Right ventricle myocardium inferior (tissue), 1 donor: ENCODE results near the gene RHBDL3. TPM values are rescaled to one million over a fixed set of nuclear protein-coding genes. Genes with fewer than 3 reads are reported as not detected.
"Not testable (repeated sequence)": the region's sequence is repeated elsewhere in the genome, so short reads cannot be mapped to it uniquely, and the experiment has no call there.

Source experiments
- ATAC-seq: fragments of 200-7000 bp; cut with Tn5 transposase; one replicate; pipeline ENCODE4 v1.9.1; 2020; ENCODE audit warnings: mild to moderate bottlenecking, moderate library complexity
- DNase-seq: peaks from one replicate; pipeline ENCODE4 v3.0.0; 2021; ENCODE audit errors: missing footprints
- intact Hi-C: fragments of 100-400 bp; cut with DNase I; formaldehyde crosslinking; loops from one replicate; pipeline ENCODE4 v1.11.0; 2022
- long read RNA-seq: library from polyadenylated mRNA; unstranded; transcript quantifications from one replicate; pipeline ENCODE4 v2.0.0, GENCODE V29; 2021
- total RNA-seq: library from RNA; stranded (reverse); fragmentation: NEBNext Ultra II Directional; extraction: Animal tissue kit (Norgen Biotek cat#: 25700); gene quantifications from one replicate; pipeline ENCODE4 v1.2.1, GENCODE V29; 2021
- donor health status: DM: no; HTN: yes; CAD: no; lungs with severe emphysema.

Gene RHBDL3, protein sequence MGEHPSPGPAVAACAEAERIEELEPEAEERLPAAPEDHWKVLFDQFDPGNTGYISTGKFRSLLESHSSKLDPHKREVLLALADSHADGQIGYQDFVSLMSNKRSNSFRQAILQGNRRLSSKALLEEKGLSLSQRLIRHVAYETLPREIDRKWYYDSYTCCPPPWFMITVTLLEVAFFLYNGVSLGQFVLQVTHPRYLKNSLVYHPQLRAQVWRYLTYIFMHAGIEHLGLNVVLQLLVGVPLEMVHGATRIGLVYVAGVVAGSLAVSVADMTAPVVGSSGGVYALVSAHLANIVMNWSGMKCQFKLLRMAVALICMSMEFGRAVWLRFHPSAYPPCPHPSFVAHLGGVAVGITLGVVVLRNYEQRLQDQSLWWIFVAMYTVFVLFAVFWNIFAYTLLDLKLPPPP
- total RNA-seq, result 3.4 TPM
- long read RNA-seq, full-length matches to known transcripts, result 4 of 7 reads
- long read RNA-seq, partial matches to known transcripts, result 1 of 7 reads
- long read RNA-seq, other reads (novel, unspliced or antisense), result 2 of 7 reads

DNA sequence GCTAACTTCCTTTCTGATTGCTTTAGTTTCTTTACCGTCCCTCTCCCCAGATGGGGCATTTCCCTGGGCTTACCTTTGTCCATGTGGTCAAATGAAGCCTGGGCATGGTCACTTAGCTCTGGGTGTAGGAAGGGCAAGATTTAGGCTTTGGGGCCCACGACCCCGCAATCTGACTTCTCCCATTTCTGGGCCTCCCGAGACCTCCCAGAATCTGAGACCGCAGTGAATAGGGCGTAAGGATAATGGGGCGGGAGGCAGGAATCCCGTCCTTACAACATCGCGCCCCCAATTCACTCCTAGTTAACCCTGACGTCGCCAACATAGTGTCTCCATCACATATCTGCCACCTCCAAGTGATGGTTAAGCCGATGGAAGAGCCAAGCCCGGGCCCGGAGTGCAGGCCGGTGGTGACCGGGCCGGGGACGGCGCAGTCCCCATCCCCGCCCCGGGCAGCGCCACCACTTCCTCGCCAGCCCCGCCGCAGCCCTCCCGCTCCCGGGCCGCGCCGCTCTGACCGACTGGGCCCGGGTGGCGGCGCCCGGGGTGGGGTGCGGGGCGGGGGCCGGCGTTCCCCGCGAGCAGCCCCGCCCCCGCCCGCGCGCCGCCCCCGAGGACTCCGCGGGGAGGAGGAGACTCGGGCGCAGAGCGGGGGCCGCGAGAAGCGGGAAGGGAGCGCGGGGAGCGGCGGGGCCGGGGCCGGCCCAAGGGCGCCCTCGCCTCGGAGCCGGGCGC is at the start of gene RHBDL3:
Gene RHBDL3 (plus strand): TSS at position 641 of the 732 bp plus-strand sequence. CDS start 358 bp downstream, outside the sequence.
- intact Hi-C loops, result no loop called here
- peak; percentile 73 for ATAC-seq
- no peak for DNase-seq

DNA sequence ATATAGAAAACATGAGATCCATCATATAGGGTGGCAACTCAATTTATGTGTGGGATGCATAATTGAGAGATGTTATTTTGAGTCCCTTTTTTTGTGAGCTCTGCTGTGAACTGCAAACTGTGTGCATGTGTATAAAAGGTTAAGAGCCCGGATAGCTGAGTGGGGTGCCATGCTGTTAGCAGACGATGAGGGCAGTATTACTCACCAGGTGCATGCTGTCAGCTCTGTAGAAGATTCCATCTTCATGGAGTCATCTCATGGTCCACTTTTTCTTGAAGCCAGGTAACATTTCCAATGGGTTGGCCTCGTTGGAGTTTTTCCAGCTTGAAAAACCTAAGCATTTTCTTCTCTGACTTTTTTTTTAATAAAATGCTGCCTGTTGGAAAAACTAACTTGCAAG is 43.0 kb upstream of the RHBDL3 start:
- DNase-seq, result no peak
- no peak for ATAC-seq
- intact Hi-C loops, result no loop called here

DNA sequence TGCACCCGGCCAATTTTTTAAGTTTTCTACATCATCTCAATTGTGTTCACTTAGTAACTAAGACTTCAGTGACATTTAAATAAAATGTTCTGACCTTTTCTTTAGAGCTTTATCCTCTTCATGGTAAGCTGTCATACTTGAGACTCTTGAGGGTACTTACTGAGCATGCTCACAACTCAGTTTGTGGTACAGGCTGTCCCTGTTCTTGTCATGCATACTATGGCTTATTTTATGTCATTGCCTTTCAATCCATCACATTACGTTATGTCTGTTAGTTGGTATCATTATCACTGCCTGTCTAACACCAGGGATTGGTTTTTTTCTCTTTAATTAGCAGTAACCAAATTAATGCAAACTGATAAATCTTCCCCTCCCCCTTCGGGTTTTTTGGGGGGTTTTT is 41.9 kb upstream of the RHBDL3 start:
- DNase-seq (no peak), ATAC-seq (no peak)
- intact Hi-C loops, result no loop called here

DNA sequence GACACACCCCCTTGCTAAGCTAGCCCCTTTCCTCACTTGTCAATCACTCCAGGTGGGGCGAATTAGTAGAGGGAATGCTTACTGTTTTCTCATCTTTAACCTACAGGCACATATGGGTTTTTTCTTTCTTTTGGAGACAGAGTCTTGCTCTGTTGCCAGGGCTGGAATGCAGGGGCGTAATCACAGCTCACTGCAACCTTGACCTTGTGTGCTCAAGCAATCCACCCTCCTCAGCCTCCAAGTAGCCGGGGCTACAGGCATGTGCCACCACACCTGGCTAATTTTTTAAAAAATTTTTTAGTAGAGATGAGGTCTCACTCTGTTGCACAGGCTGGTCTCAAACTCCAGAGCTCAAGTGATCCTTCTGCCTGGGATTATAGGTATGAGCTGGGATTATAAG is 38.7 kb upstream of the RHBDL3 start:
- intact Hi-C loops, result no loop called here

DNA sequence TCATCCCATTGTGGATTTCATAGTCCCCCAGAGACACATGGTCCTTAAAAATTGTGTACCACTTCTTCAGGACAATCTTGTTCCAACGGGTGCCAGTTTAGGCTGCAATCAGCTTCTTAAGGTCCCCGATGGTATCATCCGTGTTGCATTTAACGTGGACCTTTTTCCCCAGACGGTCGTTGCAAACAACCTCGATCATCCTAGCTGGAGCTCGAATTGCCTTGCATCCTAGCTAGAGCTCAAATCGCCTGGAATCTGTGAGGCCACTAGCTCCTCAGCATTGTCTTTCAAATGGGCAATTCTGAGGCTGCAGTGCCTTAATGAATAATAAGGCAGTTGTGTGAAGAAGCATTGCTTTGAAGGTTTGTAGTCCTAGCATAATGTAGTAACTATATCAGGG is 37.7 kb upstream of the RHBDL3 start:
- intact Hi-C loops, result no loop called here
- ATAC-seq (no peak), DNase-seq (no peak)

More for the DNA sequence above, 38.7 kb upstream of the RHBDL3 start:
- no peak for ATAC-seq
- no peak for DNase-seq

DNA sequence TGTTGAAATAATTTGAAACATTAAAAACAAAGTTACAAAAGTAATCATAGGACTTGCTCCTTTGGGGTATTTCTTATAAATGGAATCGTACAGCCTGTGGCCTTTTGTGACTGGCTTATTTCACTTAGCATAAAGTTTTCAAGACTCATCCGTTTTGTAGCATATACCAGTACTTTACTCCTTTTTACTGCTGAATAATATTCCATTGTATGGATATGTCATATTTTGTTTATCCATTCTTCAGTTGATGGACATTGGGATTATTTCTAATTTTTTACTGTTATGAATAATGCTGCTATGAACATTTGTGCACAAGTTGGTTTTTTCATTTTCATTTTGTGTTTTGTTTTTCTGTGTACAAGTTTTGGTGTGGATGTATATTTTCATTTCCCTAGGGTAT is 30.0 kb upstream of the RHBDL3 start:
- intact Hi-C loops, result no loop called here
- ATAC-seq (no peak), DNase-seq (no peak)

DNA sequence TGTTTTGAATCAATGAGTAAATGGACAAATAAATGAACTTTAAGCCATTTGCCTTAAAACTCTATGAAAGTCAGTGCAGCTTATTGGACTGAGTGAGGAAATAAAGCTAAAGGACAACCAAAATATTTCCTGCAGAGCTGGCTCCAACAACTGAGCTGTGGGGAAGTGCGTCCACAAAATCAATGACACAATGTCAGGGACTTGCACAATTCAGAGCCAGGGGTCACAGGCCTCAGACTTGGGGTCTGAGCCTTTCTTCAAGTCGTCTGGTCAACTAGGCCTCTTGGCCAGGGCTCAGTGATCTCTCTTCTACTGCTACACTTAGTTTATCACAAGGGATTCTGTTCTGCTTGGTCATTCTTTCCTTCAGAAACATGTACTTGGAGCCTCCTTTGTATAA is 26.2 kb upstream of the RHBDL3 start:
- DNase-seq (no peak), ATAC-seq (no peak)
- intact Hi-C loops, result no loop called here

DNA sequence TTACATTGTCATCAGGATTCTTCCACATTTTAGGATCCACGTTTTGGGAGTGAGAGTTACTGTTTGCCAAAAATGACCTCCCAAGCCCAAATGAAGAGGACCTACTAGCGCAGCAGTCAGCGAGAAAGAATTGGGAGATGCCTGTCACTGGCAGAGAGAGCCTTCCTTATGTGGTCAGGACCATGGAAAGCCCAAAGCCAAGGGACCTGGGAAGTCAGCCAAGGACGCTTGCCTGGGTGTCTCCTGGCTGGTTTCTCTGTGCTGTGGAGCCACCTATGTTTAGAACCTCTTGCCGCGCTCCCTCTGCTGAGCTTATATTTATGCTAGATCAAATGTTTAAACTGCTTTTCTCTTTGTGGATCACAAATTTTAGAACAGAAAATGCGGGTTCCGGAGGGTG is 24.9 kb upstream of the RHBDL3 start:
- DNase-seq, result no peak
- ATAC-seq, result peak; percentile 90
- intact Hi-C loops, result no loop called here

DNA sequence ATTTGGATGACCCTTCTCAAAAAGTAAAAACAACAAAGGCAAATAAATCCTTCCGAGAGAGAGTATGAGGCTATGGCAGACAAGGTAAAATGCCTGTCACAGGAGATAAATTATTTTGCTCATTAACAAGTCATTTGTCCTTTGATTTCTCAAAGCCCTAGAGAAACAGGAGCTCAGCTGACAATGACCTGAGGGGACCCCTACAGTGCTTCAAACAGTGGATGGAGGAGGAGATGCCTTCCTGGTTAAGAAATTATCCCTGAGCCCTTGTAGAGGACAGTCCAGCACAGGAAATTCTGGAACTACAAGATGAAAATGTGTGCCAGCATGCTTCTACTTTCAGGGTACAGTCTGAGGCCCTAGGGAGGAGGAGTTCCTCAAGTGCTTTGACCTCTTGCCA is 24.0 kb upstream of the RHBDL3 start:
- DNase-seq (no peak), ATAC-seq (no peak)
- intact Hi-C loops, result no loop called here

DNA sequence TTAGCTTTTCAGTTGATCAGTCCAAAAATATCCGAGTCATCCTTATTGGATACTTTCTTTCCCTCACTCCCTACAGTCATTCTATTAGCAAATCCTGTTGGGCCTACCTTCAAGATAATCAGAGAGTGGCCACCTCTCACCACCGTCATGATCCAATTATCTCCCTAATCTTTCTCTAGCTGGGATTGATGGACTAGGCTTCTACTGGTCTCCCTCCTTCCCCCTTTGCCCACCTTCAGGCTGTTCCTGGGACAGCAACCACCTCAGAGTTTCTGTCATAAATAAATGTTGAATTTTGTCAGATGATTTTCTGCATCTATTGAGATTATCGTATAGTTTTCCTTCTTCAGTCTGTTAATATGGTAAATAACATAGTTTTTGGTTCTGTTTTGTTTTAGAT is 16.2 kb upstream of the RHBDL3 start:
- DNase-seq (no peak), ATAC-seq (no peak)
- intact Hi-C loops, result no loop called here

DNA sequence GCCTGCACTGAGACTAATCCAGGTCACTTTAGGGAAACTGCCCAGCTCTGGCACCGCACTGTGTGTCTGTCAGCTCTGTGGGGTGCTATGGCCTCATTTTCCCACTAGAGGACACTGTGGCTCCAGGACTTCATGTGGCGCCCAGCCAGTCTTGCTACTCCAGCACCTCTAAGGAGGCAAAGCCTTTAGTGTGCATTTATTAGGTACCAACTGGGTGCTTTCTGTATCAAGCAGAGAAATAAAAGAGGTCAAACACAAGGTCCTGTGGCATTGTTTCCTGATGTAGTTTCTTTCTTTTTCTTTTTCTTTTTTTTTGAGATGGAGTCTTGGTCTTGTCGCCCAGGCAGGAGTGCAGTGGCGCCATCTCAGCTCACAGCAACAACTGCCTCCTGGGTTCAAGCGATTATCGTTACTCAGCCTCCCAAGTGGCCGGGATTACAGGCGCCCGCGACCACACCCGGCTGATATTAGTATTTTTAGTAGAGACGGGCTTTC is 12.5 kb upstream of the RHBDL3 start:
- DNase-seq, result peak; percentile 87
- ATAC-seq, result peak; percentile 95
- intact Hi-C loops, result loop anchor here (1.0 kb wide), 1 partner anchor 66 kb away; no protein-coding TSS in a partner anchor

DNA sequence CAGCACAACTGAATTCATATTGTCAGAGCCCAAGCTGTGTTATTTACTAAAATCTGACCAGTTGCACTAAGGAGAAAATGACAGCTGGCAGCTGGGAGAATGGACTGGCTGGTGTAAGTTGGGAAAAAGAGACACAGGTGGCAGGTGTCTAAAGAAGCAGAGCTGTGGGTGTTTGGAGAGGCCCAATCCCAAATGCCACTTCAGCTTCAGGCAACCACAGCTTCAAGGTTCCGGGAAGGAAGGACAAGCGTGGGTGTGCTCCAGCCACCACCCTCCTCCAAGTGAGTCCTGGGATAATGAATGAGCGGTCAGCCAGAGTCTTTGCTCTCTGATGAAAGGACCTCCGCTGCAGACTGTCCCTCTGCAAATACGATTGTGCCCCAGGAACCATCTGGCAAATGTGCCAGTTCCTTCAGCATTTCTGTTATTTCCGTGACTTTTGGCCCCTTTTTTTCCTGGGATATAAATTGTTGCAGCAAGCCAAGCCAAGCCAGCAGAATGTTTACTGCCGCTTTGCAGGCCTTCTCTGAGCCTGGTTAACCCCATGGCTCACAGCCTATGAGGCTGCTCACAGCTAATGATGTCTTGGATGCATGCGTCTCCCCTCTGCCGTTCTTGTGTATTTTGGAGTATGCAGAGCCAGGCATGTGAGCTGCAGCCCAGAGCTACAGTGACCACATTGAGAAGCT is 9.5 kb upstream of the RHBDL3 start:
- intact Hi-C loops, result no loop called here
- DNase-seq (no peak), ATAC-seq (no peak)

DNA sequence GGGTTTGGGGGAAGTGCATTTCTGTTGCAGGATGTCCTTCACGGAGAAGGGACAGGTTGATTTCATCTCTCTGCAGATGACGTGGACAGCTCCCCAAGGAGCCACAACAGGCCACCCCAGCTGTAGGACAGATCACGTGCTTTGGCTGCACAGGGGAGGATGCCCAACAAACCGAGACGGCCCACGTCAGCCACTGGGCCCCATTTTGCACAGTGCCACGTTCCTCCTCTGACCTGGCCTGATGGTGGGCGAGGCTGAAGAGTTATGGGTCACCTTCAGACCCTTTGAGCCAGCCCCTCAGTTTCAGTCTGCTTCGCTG is 9.0 kb upstream of the RHBDL3 start:
- intact Hi-C loops, result no loop called here
- DNase-seq (no peak), ATAC-seq (no peak)

DNA sequence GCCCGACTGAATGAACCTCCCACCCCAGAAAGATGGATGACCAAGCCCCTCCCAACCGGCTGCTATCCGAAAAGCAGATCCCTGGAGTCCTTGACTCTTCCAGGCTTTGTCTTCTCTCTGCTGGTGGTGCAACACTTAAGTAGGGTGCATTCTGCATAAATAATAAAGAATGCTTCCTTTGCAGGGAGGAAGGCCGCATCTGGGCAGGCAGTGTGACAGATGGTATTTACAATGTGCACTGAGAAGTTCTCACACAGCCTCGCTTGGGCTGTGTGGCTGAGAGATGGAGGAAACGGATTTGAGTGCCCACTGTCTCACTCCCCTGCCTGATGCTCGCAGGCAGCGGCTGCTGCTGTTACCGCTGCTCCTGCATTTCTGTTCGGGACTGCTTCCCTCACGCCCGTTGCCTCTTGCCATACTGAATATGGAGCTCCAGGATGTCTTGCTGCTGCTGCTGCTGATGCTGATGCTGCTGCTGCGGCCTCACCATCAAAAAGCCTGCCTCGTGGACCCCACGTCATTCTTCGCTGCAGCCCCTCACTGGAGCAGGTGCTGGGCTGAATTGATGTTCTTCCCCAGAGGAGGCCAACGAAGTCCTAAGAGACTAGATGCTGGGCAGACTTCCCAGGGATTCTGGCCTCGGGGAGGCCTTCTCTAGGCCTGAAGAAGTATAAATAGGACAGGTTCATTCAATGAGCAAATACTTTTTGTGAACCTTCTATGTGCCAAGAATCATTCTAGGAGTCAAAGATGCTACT is 7.1 kb upstream of the RHBDL3 start:
- intact Hi-C loops, result no loop called here
- ATAC-seq (no peak), DNase-seq (no peak)

DNA sequence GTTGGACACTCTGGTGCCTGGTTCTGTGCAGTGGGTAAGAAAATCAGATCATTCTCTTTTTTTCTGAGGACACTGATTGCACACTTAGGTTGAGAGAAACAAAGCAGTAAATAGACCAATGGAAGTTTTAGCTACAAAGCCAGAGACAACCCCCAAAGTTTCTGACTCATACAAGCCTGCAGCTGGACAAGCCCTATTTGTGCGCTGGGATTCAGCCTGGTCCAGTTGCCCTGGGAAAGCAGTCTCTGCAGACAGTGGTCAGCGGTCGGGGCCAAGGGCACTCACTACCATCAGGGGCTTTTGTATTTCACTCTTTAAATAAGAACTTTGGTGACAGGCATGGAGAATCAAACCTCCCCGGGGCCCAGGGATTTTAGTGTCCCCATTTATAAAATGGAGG is 6.0 kb upstream of the RHBDL3 start:
- no peak for ATAC-seq
- DNase-seq, result no peak
- intact Hi-C loops, result no loop called here

DNA sequence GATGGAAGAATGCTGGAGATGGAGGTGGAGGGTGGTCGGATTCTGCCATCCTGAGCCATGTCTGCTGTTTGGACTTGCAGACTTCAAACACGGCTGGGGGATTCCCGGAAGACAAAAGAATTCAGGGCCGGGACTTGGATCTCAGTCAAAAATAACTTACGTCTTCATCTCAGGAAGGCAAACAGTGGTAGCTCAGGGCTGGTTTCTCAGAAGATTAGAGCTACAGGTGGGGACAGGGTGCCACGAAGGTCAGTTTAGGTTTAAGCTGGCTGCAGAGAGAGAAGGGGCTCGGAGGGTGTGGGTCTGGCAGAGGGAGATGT is 4.3 kb upstream of the RHBDL3 start:
- intact Hi-C loops, result no loop called here
- no peak for ATAC-seq
- no peak for DNase-seq

DNA sequence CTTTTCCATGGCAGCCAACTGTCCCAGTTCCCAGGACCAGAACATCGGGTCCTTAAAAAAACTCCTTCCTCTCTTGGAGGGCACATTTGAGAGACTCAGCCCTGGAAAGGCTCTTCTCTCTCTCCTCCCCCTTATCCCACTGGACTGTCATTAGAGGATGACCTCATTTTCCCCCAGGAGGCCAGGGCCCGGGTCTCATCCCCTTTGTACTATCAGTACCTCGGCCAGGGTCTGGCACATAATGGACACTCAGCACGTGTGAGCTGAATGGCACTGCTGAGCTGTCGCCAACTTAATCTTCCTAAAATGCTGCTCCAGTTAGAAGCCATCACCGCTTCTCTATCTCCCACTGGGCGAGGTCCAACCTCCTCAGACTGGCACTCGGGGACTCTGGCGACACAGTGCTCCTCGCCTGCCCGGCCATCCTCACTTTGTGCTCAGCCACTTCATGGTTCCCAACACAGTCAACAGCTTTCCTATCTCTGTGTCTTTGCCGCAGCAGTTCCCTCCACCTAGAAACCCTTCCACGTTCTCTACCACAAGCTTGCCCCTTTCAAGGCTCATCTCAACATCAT is 3.6 kb upstream of the RHBDL3 start:
- DNase-seq (no peak), ATAC-seq (no peak)
- intact Hi-C loops, result no loop called here

DNA sequence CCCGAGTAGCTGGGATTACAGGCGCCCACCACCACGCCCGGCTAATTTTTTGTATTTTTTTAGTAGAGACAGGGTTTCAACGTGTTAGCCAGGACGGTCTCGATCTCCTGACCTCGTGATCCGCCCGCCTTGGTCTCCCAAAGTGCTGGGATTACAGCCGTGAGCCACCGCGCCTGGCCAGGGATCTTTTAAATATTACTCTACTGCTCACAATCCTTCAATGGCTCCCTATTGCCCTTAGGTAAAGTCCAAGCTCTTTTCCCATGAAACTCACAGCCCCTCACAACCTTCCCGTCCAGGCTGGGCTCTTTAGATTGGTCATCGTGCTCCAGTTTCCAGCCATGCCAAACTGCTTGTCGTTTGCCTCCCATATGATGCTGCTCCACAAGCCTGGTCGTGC is 2.1 kb upstream of the RHBDL3 start:
- ATAC-seq, intact Hi-C loops, DNase-seq: not testable (repeated sequence)
